ENCODE measurements around the gene TCL1B. TPM values are rescaled to one million over a fixed set of nuclear protein-coding genes. Genes with fewer than 3 reads are reported as not detected.

The TCL1B gene
- total RNA-seq, 1 donor from 2014 or later = not detected

DNA sequence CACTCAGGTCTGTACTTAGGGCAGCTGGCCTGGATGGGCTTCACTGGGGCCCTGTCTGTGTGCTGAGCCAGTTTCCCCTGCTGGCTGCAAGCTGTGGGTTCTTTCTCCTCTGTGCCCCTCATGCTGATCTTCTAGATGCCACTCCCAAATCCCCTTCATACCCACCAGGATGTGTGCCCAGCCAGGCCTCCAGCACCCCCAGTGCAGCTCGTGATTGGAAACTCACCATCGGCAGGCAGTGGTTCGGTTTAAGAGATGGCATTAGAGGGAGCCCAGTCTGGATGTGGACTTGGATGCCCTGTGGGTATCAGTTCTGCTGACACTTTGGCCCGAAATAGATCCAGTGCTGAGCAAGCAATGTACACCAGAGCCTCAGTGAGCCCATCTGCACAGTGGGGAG is 5.9 kb downstream of the TCL1B start:
- Mint-ChIP-seq H3K4me1 (ENCODE audit: unreplicated experiment) (peaks cover 2% of the 10 kb centered on the region), H3K36me3 (ENCODE audit: low read depth, unreplicated experiment) (no peaks in the 10 kb centered on the region), H3K27ac (ENCODE audit: unreplicated experiment) (no peak overlapping the region), H3K9me3 (ENCODE audit: unreplicated experiment) (no peaks in the 10 kb centered on the region), H3K27me3 (ENCODE audit: unreplicated experiment) (peaks cover 6% of the 10 kb centered on the region), H3K4me3 (ENCODE audit: unreplicated experiment) (no peak overlapping the region)
- DNase-seq (ENCODE audit: low spot score) = no peak
- TF ChIP-seq, protein P1, sequence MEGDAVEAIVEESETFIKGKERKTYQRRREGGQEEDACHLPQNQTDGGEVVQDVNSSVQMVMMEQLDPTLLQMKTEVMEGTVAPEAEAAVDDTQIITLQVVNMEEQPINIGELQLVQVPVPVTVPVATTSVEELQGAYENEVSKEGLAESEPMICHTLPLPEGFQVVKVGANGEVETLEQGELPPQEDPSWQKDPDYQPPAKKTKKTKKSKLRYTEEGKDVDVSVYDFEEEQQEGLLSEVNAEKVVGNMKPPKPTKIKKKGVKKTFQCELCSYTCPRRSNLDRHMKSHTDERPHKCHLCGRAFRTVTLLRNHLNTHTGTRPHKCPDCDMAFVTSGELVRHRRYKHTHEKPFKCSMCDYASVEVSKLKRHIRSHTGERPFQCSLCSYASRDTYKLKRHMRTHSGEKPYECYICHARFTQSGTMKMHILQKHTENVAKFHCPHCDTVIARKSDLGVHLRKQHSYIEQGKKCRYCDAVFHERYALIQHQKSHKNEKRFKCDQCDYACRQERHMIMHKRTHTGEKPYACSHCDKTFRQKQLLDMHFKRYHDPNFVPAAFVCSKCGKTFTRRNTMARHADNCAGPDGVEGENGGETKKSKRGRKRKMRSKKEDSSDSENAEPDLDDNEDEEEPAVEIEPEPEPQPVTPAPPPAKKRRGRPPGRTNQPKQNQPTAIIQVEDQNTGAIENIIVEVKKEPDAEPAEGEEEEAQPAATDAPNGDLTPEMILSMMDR (IDR thresholded peaks at IDR 0.05; ENCODE audit: unreplicated experiment) = no peak

DNA sequence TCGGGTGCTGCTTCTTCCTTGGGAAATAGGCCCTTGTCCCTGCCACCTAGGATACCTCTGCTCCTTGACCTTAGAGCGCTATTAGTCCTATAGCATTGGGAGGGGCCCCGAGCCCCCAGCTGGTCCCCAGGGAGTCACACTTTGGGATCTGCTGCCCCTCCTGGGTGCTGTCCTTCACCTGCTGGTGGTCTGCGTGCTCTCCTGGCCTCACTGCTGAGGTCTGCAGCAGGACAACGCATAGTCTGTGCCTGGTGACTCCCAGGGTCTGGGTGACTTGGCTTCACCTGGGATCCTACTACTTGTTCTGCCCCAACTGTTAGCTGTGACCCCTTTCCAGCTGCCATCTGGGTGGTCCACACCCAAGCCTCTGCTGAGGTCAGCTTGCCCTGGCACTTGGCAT is 8.8 kb downstream of the TCL1B start:
- H3K4me1 Mint-ChIP-seq (ENCODE audit: unreplicated experiment) = peaks cover 14% of the 10 kb centered on the region
- no peaks in the 10 kb centered on the region for H3K9me3 Mint-ChIP-seq (ENCODE audit: unreplicated experiment)
- H3K27ac Mint-ChIP-seq (ENCODE audit: unreplicated experiment) = no peak overlapping the region
- peaks cover 6% of the 10 kb centered on the region for H3K27me3 Mint-ChIP-seq (ENCODE audit: unreplicated experiment)
- no peak for DNase-seq (ENCODE audit: low spot score)
- TF ChIP-seq, protein P1 (IDR thresholded peaks at IDR 0.05; ENCODE audit: unreplicated experiment) = no peak
- no peaks in the 10 kb centered on the region for H3K36me3 Mint-ChIP-seq (ENCODE audit: low read depth, unreplicated experiment)
- H3K4me3 Mint-ChIP-seq (ENCODE audit: unreplicated experiment) = no peak overlapping the region

DNA sequence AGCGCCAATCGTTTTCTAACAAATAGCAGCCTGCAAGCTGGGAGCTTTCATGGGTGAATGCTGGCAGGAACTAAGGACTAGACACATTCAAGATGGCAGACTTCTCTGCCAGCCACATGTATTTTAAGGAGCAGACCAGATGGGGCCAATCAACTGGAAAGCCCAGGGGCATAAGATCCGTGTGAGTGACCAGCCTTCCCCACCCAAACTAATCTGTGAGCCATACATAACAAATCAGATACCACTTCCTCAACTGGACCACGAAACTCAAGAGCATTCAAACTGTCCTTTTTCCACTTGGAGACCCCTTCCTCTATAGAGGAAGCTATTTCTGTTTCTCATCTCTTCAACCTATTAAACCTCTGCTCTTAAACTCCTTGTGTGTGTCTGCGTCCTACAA is 9.7 kb downstream of the TCL1B start:
- Mint-ChIP-seq H3K27ac (ENCODE audit: unreplicated experiment) (no peak overlapping the region), H3K4me3 (ENCODE audit: unreplicated experiment) (no peak overlapping the region), H3K9me3 (ENCODE audit: unreplicated experiment) (no peaks in the 10 kb centered on the region), H3K4me1 (ENCODE audit: unreplicated experiment) (peaks cover 15% of the 10 kb centered on the region), H3K27me3 (ENCODE audit: unreplicated experiment) (peaks cover 5% of the 10 kb centered on the region), H3K36me3 (ENCODE audit: low read depth, unreplicated experiment) (no peaks in the 10 kb centered on the region)
- no peak for DNase-seq (ENCODE audit: low spot score)
- TF ChIP-seq, protein P1 (IDR thresholded peaks at IDR 0.05; ENCODE audit: unreplicated experiment) = no peak

DNA sequence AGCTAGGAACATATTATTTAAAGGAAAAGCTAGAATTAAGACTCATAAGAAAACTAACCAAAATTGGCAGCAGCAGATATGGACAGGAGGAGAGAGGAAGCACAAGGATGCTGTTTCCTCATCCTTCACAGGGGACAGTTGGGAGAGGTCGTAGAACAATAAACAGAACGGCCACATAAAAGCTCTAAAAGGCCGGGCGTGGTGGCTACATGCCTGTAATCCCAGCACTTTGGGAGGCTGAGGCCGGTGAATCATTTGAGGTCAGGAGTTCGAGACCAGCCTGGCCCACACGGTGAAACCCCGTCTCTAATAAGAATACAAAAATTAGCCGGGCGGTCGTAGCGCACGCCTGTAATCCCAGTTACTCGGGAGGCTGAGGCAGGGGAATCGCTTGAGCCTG is 10.5 kb downstream of the TCL1B start:
- TF ChIP-seq, protein P1 (IDR thresholded peaks at IDR 0.05; ENCODE audit: unreplicated experiment) = no peak
- Mint-ChIP-seq H3K27ac (ENCODE audit: unreplicated experiment) (no peak overlapping the region), H3K36me3 (ENCODE audit: low read depth, unreplicated experiment) (no peaks in the 10 kb centered on the region), H3K9me3 (ENCODE audit: unreplicated experiment) (no peaks in the 10 kb centered on the region), H3K4me1 (ENCODE audit: unreplicated experiment) (peaks cover 15% of the 10 kb centered on the region), H3K4me3 (ENCODE audit: unreplicated experiment) (no peak overlapping the region), H3K27me3 (ENCODE audit: unreplicated experiment) (peaks cover 7% of the 10 kb centered on the region)
- no peak for DNase-seq (ENCODE audit: low spot score)

DNA sequence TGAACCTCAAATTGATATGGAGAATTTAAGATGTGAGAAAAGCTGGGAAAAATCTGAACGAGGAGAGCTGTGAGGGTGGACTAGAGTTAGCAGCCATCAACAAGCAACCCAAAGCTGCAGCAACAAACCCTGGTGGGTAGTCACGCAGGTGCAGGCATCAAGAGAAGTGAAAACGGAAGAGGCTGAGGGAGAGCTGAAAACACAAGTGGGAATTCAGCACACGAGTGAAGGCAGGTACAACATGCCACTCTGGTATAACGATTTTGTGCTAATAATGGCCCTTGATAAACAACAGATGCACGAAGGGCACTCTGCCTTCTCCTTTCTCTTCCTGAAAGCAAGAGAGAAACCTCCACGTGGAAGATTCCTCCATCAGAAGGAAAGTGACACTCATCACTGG is 11.5 kb downstream of the TCL1B start:
- no peak for DNase-seq (ENCODE audit: low spot score)
- H3K27ac Mint-ChIP-seq (ENCODE audit: unreplicated experiment) = no peak overlapping the region
- TF ChIP-seq, protein P1 (IDR thresholded peaks at IDR 0.05; ENCODE audit: unreplicated experiment) = no peak
- H3K9me3 Mint-ChIP-seq (ENCODE audit: unreplicated experiment) = no peaks in the 10 kb centered on the region
- peaks cover 15% of the 10 kb centered on the region for H3K4me1 Mint-ChIP-seq (ENCODE audit: unreplicated experiment)
- H3K36me3 Mint-ChIP-seq (ENCODE audit: low read depth, unreplicated experiment) = no peaks in the 10 kb centered on the region
- peaks cover 5% of the 10 kb centered on the region for H3K27me3 Mint-ChIP-seq (ENCODE audit: unreplicated experiment)
- H3K4me3 Mint-ChIP-seq (ENCODE audit: unreplicated experiment) = no peak overlapping the region
